Measurements from ENCODE around the gene PDGFB. TPM values are rescaled to one million over a fixed set of nuclear protein-coding genes. Genes with fewer than 3 reads are reported as not detected.

The PDGFB gene
- total RNA-seq, 1 donor from 2014 or later, result 27.3 TPM

GRCh38 chr22:39236321-39237317, 8.2 kb downstream of the PDGFB start:
- H3K4me3 Mint-ChIP-seq (ENCODE audit: unreplicated experiment), result no peak overlapping the region
- H3K27me3 Mint-ChIP-seq (ENCODE audit: low read depth, unreplicated experiment), result peaks cover 3% of the 10 kb centered on the region
- no peak for FAIRE-seq

GRCh38 chr22:39234867-39235687, 9.7 kb downstream of the PDGFB start:
- H3K9me3 Mint-ChIP-seq (ENCODE audit: unreplicated experiment), result no peaks in the 10 kb centered on the region
- peaks cover 2% of the 10 kb centered on the region for H3K36me3 Mint-ChIP-seq (ENCODE audit: low read depth, unreplicated experiment)
- H3K9ac ChIP-seq (ENCODE audit: low read length), result no peak overlapping the region
- no peak for FAIRE-seq
- no peaks in the 10 kb centered on the region for H4K20me1 ChIP-seq (ENCODE audit: insufficient read depth, low read length)
- H3K4me3 ChIP-seq (ENCODE audit: insufficient read depth, low read depth, low read length), result no peak overlapping the region
- H3K27ac Mint-ChIP-seq (ENCODE audit: unreplicated experiment), result no peak overlapping the region
- H3K36me3 ChIP-seq (ENCODE audit: insufficient read depth, low read length), result no peaks in the 10 kb centered on the region
- H3K9me3 ChIP-seq (ENCODE audit: insufficient read depth, low read depth, low read length), result no peaks in the 10 kb centered on the region
- no peak for DNase-seq (ENCODE audit: low read depth)
- H2AFZ ChIP-seq (ENCODE audit: low read depth, low read length), result no peak overlapping the region
- TF ChIP-seq EZH2 (IDR thresholded peaks at IDR 0.05; ENCODE audit: insufficient read depth, low read length), result no peak
- TF ChIP-seq CTCF (IDR thresholded peaks at IDR 0.05; ENCODE audit: insufficient read depth, low read depth, low read length), result no peak
- H3K27me3 Mint-ChIP-seq (ENCODE audit: low read depth, unreplicated experiment), result peaks cover 3% of the 10 kb centered on the region
- peaks cover 2% of the 10 kb centered on the region for H3K27me3 ChIP-seq (ENCODE audit: insufficient read depth, low read length)
- peaks cover 29% of the 10 kb centered on the region for H3K4me1 Mint-ChIP-seq (ENCODE audit: low read depth, unreplicated experiment)
- no peaks in the 10 kb centered on the region for H3K79me2 ChIP-seq (ENCODE audit: insufficient read depth, low read length)
- H3K4me1 ChIP-seq (ENCODE audit: insufficient read depth, low read length), result peaks cover 36% of the 10 kb centered on the region
- H3K27ac ChIP-seq (ENCODE audit: low read depth, low read length), result no peak overlapping the region
- no peak overlapping the region for H3K4me3 Mint-ChIP-seq (ENCODE audit: unreplicated experiment)
- peak overlapping the region; percentile 50 for H3K4me2 ChIP-seq (ENCODE audit: low read length)

More at GRCh38 chr22:39236321-39237317, 8.2 kb downstream of the PDGFB start:
- peaks cover 2% of the 10 kb centered on the region for H3K36me3 Mint-ChIP-seq (ENCODE audit: low read depth, unreplicated experiment)
- H3K4me3 ChIP-seq (ENCODE audit: insufficient read depth, low read depth, low read length), result no peak overlapping the region
- no peaks in the 10 kb centered on the region for H3K9me3 Mint-ChIP-seq (ENCODE audit: unreplicated experiment)
- H3K9ac ChIP-seq (ENCODE audit: low read length), result no peak overlapping the region
- no peaks in the 10 kb centered on the region for H3K9me3 ChIP-seq (ENCODE audit: insufficient read depth, low read depth, low read length)
- TF ChIP-seq EZH2 (IDR thresholded peaks at IDR 0.05; ENCODE audit: insufficient read depth, low read length) (no peak), CTCF (IDR thresholded peaks at IDR 0.05; ENCODE audit: insufficient read depth, low read depth, low read length) (no peak)
- no peaks in the 10 kb centered on the region for H3K36me3 ChIP-seq (ENCODE audit: insufficient read depth, low read length)
- H2AFZ ChIP-seq (ENCODE audit: low read depth, low read length), result no peak overlapping the region
- no peaks in the 10 kb centered on the region for H3K79me2 ChIP-seq (ENCODE audit: insufficient read depth, low read length)
- no peak overlapping the region for H3K27ac Mint-ChIP-seq (ENCODE audit: unreplicated experiment)
- H3K4me1 ChIP-seq (ENCODE audit: insufficient read depth, low read length), result peaks cover 32% of the 10 kb centered on the region
- no peak for DNase-seq (ENCODE audit: low read depth)
- peaks cover 4% of the 10 kb centered on the region for H4K20me1 ChIP-seq (ENCODE audit: insufficient read depth, low read length)
- H3K27ac ChIP-seq (ENCODE audit: low read depth, low read length), result no peak overlapping the region
- peaks cover 8% of the 10 kb centered on the region for H3K27me3 ChIP-seq (ENCODE audit: insufficient read depth, low read length)
- no peak overlapping the region for H3K4me2 ChIP-seq (ENCODE audit: low read length)
- H3K4me1 Mint-ChIP-seq (ENCODE audit: low read depth, unreplicated experiment), result peaks cover 36% of the 10 kb centered on the region
